HG03558 (cell line): ENCODE results near the gene RNF144A.

Experiments used
- ATAC-seq: cut with Tn5 transposase; IDR thresholded peaks from one replicate; pipeline ENCODE4 v1.9.1; 2021; ENCODE audit warnings: moderate number of reproducible peaks; ENCODE audit not compliant: unreplicated experiment; ENCODE audit errors: extremely low read depth

The RNF144A gene

GRCh38 chr2:7061450-7061789 lies 144.2 kb downstream of the RNF144A start:
- no peak for ATAC-seq

- no peak for ATAC-seq
Observed at GRCh38 chr2:7061921-7062320, 144.7 kb downstream of the RNF144A start.

GRCh38 chr2:7063789-7064188 lies 146.6 kb downstream of the RNF144A start:
- ATAC-seq: no peak

GRCh38 chr2:7068457-7068856 lies 151.2 kb downstream of the RNF144A start:
- ATAC-seq: no peak

- no peak for ATAC-seq
Observed at GRCh38 chr2:7070483-7070882, 153.3 kb downstream of the RNF144A start.

GRCh38 chr2:7071154-7071553 lies 153.9 kb downstream of the RNF144A start:
- ATAC-seq: no peak

GRCh38 chr2:7071916-7072556 lies 154.8 kb downstream of the RNF144A start:
- ATAC-seq: no peak

- ATAC-seq: no peak
Observed at GRCh38 chr2:7073901-7074300, 156.7 kb downstream of the RNF144A start.

GRCh38 chr2:7075834-7076233 lies 158.6 kb downstream of the RNF144A start:
- ATAC-seq: no peak

- no peak for ATAC-seq
Observed at GRCh38 chr2:7077660-7078267, 160.6 kb downstream of the RNF144A start.

- ATAC-seq: no peak
Observed at GRCh38 chr2:7083580-7084509, 166.6 kb downstream of the RNF144A start.

GRCh38 chr2:7084601-7085000 lies 167.4 kb downstream of the RNF144A start:
- no peak for ATAC-seq

GRCh38 chr2:7089284-7089683 lies 172.1 kb downstream of the RNF144A start:
- ATAC-seq: no peak

- no peak for ATAC-seq
Observed at GRCh38 chr2:7089898-7090510, 172.8 kb downstream of the RNF144A start.

GRCh38 chr2:7093376-7093775 lies 176.2 kb downstream of the RNF144A start:
- no peak for ATAC-seq
